Measurements from ENCODE around the gene BBX.
A peak's percentile ranks its signal among the peaks of the same experiment; 100 is the strongest.

BBX gene

GRCh38 chr3:107660306-107660976 is 137.7 kb downstream of the BBX start:
- no peak for TF ChIP-seq ZNF8 (CRISPR knock-in tag; IDR thresholded peaks at IDR 0.05)
- no peak for TF ChIP-seq BACH2 (CRISPR knock-in tag; IDR thresholded peaks at IDR 0.05; ENCODE audit: borderline replicate concordance)
- no peak for TF ChIP-seq ZNF70 (CRISPR knock-in tag; IDR thresholded peaks at IDR 0.05)
- TF ChIP-seq CSRNP3 (CRISPR knock-in tag; IDR thresholded peaks at IDR 0.05) = no peak
- no peak for TF ChIP-seq TSHZ2 (CRISPR knock-in tag; IDR thresholded peaks at IDR 0.05)
- TF ChIP-seq ZC3H10 (CRISPR knock-in tag; IDR thresholded peaks at IDR 0.05) = no peak
- TF ChIP-seq TOX (CRISPR knock-in tag; IDR thresholded peaks at IDR 0.05; ENCODE audit: borderline replicate concordance) = no peak
- no peak for TF ChIP-seq PATZ1 (CRISPR knock-in tag; IDR thresholded peaks at IDR 0.05; ENCODE audit: borderline replicate concordance)
- no peak for TF ChIP-seq SNAI2 (CRISPR knock-in tag; IDR thresholded peaks at IDR 0.05)
- TF ChIP-seq RARB (CRISPR knock-in tag; IDR thresholded peaks at IDR 0.05) = no peak
- no peak for TF ChIP-seq ISL1 (CRISPR knock-in tag; IDR thresholded peaks at IDR 0.05)
- no peak for TF ChIP-seq ARNTL (CRISPR knock-in tag; IDR thresholded peaks at IDR 0.05; ENCODE audit: borderline replicate concordance, low read depth)
- no peak for TF ChIP-seq ZNF565 (CRISPR knock-in tag; conservative IDR thresholded peaks at IDR 0.05; ENCODE audit: low read depth)
- TF ChIP-seq CSDC2 (CRISPR knock-in tag; IDR thresholded peaks at IDR 0.05) = no peak
- 0 out of 3 replicates have a peak, but pooled peaks have one; percentile 19 for ATAC-seq

GRCh38 chr3:107661447-107662123 is 138.8 kb downstream of the BBX start:
- TF ChIP-seq ISL1 (CRISPR knock-in tag; IDR thresholded peaks at IDR 0.05) = no peak
- no peak for TF ChIP-seq TSHZ2 (CRISPR knock-in tag; IDR thresholded peaks at IDR 0.05)
- TF ChIP-seq CSDC2 (CRISPR knock-in tag; IDR thresholded peaks at IDR 0.05) = no peak
- no peak for TF ChIP-seq CSRNP3 (CRISPR knock-in tag; IDR thresholded peaks at IDR 0.05)
- no peak for TF ChIP-seq ARNTL (CRISPR knock-in tag; IDR thresholded peaks at IDR 0.05; ENCODE audit: borderline replicate concordance, low read depth)
- TF ChIP-seq ZFP3 (CRISPR knock-in tag; IDR thresholded peaks at IDR 0.05) = no peak
- TF ChIP-seq TCF4 (CRISPR knock-in tag; IDR thresholded peaks at IDR 0.05; ENCODE audit: borderline replicate concordance) = no peak
- TF ChIP-seq GLIS3 (CRISPR knock-in tag; IDR thresholded peaks at IDR 0.05) = no peak
- TF ChIP-seq ZNF8 (CRISPR knock-in tag; IDR thresholded peaks at IDR 0.05) = no peak
- TF ChIP-seq ESRRG (CRISPR knock-in tag; IDR thresholded peaks at IDR 0.05) = no peak
- TF ChIP-seq PATZ1 (CRISPR knock-in tag; IDR thresholded peaks at IDR 0.05; ENCODE audit: borderline replicate concordance) = no peak
- no peak for TF ChIP-seq ZNF70 (CRISPR knock-in tag; IDR thresholded peaks at IDR 0.05)
- no peak for TF ChIP-seq BACH2 (CRISPR knock-in tag; IDR thresholded peaks at IDR 0.05; ENCODE audit: borderline replicate concordance)
- no peak for TF ChIP-seq RARB (CRISPR knock-in tag; IDR thresholded peaks at IDR 0.05)
- TF ChIP-seq ZC3H10 (CRISPR knock-in tag; IDR thresholded peaks at IDR 0.05) = no peak
- ATAC-seq = peak; percentile 69

Measured in SK-N-SH treated with all-trans-retinoic acid at 6 μM for 48 hours (cell line).